Erythroblast (primary cell): ENCODE results near the gene ASTL.
A peak's percentile ranks its signal among the peaks of the same experiment; 100 is the strongest.
"Not testable (repeated sequence)": the region's sequence is repeated elsewhere in the genome, so short reads cannot be mapped to it uniquely, and the experiment has no call there.

Experiments used
- DNase-seq, 2 experiments: peaks; one replicate each; lab custom pipeline; 2025; lab: John Stamatoyannopoulos, UW
- GATA1 ChIP-seq: IDR thresholded peaks from 2 replicates; pipeline ENCODE4 v1.6.1; 2011; ENCODE audit warnings: low read depth, mild to moderate bottlenecking, control low read depth, low read length, moderate library complexity
- POLR2A ChIP-seq: IDR thresholded peaks from 2 replicates; pipeline ENCODE4 v1.6.1; 2011; ENCODE audit warnings: mild to moderate bottlenecking, low read length

ASTL gene

DNA sequence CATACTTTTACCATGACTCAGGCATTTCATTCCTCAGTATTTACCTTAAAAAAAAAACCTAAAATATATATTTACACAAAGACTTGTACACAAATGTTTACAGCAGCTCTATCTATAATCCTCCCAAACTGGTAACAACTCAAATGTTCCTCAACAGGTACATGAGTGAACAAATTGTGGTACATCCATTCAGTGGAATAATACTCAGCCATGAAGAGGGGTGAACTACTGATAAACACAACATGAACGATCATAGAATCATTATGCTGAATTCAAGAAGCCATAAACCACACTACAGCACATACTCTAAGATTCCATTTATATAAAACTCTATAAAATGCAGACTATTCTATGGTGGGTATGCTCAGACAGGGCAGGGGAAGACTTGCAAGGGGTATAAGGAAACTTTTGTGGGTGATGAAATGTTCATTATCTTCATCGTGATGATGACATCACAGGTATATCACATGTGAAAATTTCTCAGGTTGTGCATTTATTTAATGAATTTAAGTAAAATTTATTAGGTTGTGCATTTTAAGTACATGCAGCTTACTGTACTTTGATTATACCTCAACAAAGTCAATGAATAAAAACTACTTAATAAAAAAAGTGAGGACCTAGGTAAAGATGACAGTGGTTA, 31.7 kb upstream of the ASTL start:
- no peak for TF ChIP-seq POLR2A
- no peak for TF ChIP-seq GATA1
- DNase-seq, result no peak

- DNase-seq, result no peak
- no peak for TF ChIP-seq GATA1
- no peak for TF ChIP-seq POLR2A
These were observed 29.2 kb upstream of the ASTL start for GRCh38 chr2:96167407-96168013.

DNA sequence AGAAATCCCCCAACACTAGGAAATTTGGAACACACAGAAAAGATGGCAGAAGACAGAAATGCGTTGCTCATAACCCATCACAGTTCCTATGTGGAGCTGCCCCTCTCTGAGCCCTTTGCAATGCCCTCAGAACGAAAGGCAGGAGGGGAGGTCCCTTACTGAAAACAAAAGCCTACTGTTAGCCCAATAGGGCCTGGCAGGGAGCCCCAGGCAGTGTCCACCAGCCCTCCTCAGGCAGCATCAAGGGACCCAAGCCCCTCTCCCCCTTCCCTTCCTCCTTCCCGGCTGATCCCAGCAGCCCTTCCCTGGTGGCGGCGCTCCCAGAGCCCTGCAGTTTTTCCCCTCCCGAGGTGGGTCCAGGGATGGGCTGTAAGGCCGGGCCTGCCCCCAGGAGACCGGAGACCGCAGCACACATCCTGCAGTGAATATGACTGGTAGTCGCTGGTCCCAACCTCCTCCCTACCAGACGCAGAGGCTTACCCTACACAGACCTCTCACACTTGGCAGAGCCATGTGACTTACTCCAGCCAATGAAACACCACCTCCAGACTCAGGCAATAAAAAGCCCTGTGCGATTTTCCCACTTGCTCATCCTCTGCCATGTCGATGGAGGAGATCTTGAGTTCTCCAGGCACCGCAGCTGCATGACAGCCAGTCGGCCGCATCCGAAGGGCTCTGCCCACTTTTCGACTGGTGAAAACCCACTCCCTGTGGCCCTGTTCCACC, 26.3 kb upstream of the ASTL start:
- no peak for DNase-seq
- no peak for TF ChIP-seq GATA1
- no peak for TF ChIP-seq POLR2A

GRCh38 chr2:96163768-96164429, 25.6 kb upstream of the ASTL start:
- no peak for DNase-seq
- TF ChIP-seq POLR2A (no peak), GATA1 (no peak)

- TF ChIP-seq GATA1 (no peak), POLR2A (no peak)
- DNase-seq, result no peak
These were observed 25.1 kb upstream of the ASTL start for GRCh38 chr2:96163415-96163767.

GRCh38 chr2:96161898-96162297, 23.6 kb upstream of the ASTL start:
- peak; percentile 67 to 71 for DNase-seq
- TF ChIP-seq POLR2A (no peak), GATA1 (no peak)

DNA sequence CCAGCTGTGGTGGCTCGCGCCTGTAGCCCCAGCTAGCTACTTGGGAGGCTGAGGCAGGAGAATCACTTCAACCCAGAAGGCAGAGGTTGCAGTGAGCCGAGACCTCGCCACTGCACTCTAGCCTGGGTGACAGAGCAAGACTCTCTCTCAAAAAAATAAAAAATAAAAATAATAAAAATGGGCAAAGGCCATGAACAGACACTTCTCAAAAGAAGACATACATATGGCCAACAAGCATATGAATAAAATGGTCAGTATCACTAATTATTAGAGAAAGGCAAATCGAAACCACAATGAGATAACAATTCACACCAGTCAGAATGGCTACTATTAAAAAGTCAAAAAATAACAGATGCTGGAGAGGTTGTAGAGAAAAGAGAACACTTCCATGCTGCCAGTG, 22.1 kb upstream of the ASTL start:
- not testable (repeated sequence) for DNase-seq

GRCh38 chr2:96159084-96159830, 21.0 kb upstream of the ASTL start:
- TF ChIP-seq GATA1 (no peak), POLR2A (no peak)
- no peak for DNase-seq

DNA sequence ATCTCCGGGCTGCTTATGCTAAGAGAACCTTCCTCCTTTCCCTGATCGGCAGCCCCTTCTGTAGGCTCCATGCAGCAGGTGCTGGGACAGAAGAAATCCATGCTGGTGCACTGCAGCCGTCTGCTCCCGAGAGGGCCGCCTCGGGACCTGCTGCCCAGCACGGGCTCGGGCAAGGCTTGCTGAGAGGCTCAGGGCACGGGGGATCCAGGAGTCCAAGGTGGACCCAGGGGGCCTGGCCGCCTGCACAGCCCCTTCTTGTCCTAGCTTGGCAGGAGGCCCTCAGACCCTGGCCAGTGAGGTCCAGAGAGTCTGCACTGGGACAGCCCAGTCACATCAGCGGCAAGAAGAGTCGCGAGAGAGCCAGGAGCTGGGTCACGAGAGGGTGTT, 20.2 kb upstream of the ASTL start:
- TF ChIP-seq POLR2A, result no peak
- TF ChIP-seq GATA1, result no peak
- DNase-seq, result peak in 1 of 2 experiments; percentile 40

GRCh38 chr2:96157649-96158553, 19.6 kb upstream of the ASTL start:
- peak; percentile 89 to 92 for DNase-seq
- peak; percentile 72 for TF ChIP-seq POLR2A
- no peak for TF ChIP-seq GATA1

DNA sequence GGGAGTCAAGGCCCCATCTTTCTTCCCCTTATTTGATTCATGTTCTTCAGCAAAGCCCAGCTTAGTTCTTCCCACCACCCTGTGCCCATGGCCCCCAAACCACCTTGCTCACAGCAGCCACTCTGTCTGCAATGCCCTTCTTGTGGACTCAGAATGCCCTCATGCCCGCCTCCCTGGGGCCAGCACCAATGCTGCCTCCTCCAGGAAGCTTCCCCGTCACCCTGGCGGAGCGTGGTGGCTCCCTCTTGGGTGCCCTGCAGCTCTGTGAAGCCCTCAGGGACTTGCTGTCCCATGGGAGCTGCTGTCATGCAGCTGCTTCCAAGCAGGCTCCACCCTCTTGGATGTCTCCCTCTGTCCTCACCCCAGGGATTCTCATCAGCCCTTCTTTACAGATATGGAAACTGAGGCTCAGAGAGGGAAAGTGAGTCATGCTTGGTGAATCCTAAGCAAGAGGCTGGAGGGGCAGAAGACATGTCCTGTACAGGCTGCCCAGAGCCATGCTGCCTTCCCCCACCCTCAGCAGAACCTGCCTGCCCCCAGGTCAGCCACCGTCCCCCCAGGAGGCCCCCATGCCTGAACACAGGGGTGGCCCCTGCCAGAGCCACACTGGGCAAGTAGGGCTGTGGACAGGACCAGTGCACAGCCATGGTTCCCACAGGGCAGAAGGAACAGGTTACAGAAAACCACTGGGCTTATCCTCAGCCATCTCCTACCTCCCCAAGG, 18.8 kb upstream of the ASTL start:
- peak in 1 of 2 experiments; percentile 47 for DNase-seq
- TF ChIP-seq POLR2A (no peak), GATA1 (no peak)
